ENCODE measurements around the gene LSM14B.

The LSM14B gene

DNA sequence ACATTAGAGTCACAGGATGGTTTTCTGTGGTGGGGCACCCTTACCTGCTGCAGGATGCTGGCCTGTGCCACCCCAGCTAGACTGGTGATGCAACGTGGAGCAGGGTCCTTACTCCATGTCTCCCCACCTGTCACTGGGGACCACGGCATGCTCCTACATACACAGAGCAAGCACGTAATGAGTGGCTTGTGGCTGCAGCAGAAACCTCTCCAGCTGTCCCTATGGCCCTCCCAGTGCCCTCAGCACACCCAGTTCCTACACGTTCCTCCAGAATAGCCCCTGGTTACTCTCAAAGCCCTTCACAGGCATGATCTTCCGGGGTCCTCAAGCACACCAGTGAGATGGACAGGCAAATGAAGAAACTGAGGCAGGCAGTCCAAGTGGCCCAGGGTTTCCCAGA, 3.2 kb upstream of the LSM14B start:
- H3K4me2 ChIP-seq (ENCODE audit: low read length) = no peak overlapping the region
- H3K4me1 ChIP-seq = peaks cover 6% of the 10 kb centered on the region
- no peaks in the 10 kb centered on the region for H3K27me3 ChIP-seq (ENCODE audit: control insufficient read depth, insufficient read depth, low read length)
- H3K9ac ChIP-seq = no peak overlapping the region
- H2AFZ ChIP-seq = no peak overlapping the region
- no peak overlapping the region for H3K4me3 ChIP-seq (ENCODE audit: low read depth, low read length)
- H3K9me3 ChIP-seq (ENCODE audit: control insufficient read depth, low read length) = no peaks in the 10 kb centered on the region
- H3K79me2 ChIP-seq = peaks cover 4% of the 10 kb centered on the region
- H3K36me3 ChIP-seq (ENCODE audit: control insufficient read depth, insufficient read depth, low read length) = no peaks in the 10 kb centered on the region
- TF ChIP-seq, protein P1, sequence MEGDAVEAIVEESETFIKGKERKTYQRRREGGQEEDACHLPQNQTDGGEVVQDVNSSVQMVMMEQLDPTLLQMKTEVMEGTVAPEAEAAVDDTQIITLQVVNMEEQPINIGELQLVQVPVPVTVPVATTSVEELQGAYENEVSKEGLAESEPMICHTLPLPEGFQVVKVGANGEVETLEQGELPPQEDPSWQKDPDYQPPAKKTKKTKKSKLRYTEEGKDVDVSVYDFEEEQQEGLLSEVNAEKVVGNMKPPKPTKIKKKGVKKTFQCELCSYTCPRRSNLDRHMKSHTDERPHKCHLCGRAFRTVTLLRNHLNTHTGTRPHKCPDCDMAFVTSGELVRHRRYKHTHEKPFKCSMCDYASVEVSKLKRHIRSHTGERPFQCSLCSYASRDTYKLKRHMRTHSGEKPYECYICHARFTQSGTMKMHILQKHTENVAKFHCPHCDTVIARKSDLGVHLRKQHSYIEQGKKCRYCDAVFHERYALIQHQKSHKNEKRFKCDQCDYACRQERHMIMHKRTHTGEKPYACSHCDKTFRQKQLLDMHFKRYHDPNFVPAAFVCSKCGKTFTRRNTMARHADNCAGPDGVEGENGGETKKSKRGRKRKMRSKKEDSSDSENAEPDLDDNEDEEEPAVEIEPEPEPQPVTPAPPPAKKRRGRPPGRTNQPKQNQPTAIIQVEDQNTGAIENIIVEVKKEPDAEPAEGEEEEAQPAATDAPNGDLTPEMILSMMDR (IDR thresholded peaks at IDR 0.05) = no peak
- H3K27ac ChIP-seq = no peak overlapping the region

DNA sequence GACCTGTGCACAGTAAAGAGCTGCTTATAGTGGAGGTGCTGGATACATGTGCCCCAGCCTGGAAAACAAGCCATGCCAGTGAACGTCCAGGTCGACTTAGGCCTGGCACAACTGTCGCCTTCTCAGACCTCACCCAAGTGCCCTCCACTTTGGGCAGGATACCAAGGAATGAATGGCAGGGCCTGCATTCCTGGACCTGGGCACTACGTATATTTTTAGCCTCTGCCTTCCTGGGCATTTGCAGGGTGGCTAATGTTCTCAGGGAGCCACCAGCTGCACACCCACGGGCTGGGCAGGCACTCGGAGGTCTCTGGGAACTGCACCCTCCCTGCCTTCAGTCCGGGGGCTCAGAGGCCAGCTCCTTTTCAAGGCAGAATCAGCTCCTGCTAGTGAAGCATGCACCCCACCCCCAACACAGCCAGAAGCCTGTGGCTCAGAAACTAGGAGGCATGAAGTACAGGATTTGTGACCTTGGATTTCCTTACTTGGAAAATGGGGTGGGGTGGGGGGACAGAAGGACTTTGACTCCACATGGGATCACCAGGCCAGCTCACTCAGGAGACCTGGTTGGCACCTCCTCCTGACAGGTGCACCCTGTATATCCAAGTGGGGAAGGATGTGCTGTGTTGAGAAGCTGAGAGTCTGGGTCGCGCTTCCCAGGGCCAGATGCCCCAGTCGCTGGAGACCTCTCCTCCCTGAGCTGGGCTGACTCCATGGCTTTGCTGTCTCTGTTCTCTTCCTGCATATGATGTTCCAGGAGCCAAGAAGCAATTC, 2.5 kb upstream of the LSM14B start:
- peaks cover 6% of the 10 kb centered on the region for H3K4me1 ChIP-seq
- peaks cover 9% of the 10 kb centered on the region for H3K79me2 ChIP-seq
- no peaks in the 10 kb centered on the region for H3K9me3 ChIP-seq (ENCODE audit: control insufficient read depth, low read length)
- TF ChIP-seq, protein P1 (IDR thresholded peaks at IDR 0.05) = no peak
- H2AFZ ChIP-seq = no peak overlapping the region
- no peak overlapping the region for H3K4me3 ChIP-seq (ENCODE audit: low read depth, low read length)
- no peak overlapping the region for H3K9ac ChIP-seq
- no peak overlapping the region for H3K4me2 ChIP-seq (ENCODE audit: low read length)
- no peaks in the 10 kb centered on the region for H3K27me3 ChIP-seq (ENCODE audit: control insufficient read depth, insufficient read depth, low read length)
- no peak overlapping the region for H3K27ac ChIP-seq
- H3K36me3 ChIP-seq (ENCODE audit: control insufficient read depth, insufficient read depth, low read length) = no peaks in the 10 kb centered on the region

DNA sequence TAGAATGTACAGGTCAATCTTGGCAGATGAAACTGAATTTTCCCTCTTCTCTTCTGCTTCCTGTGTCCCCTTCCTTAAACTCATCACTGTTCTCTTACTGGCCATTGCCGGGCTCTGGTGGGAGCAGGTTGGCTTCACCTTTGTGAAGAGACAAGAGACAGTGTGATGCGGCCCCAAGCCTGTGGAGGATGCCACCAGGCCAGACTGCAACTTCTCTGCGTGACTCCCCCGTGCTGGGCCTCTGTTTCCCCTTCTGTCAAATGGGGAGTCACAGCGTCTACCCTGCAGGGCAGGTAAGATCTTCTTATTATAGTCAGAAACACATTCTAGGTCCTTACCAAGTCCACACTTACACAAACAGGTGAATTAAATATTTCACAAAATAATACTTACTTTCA, 1.9 kb upstream of the LSM14B start:
- Histone ChIP-seq H3K27me3 (ENCODE audit: control insufficient read depth, insufficient read depth, low read length) (no peaks in the 10 kb centered on the region), H3K9ac (no peak overlapping the region), H3K4me1 (peaks cover 6% of the 10 kb centered on the region), H3K9me3 (ENCODE audit: control insufficient read depth, low read length) (no peaks in the 10 kb centered on the region), H3K4me2 (ENCODE audit: low read length) (no peak overlapping the region), H3K36me3 (ENCODE audit: control insufficient read depth, insufficient read depth, low read length) (no peaks in the 10 kb centered on the region), H3K4me3 (ENCODE audit: low read depth, low read length) (no peak overlapping the region), H2AFZ (no peak overlapping the region), H3K79me2 (peaks cover 12% of the 10 kb centered on the region), H3K27ac (no peak overlapping the region)
- TF ChIP-seq, protein P1 (IDR thresholded peaks at IDR 0.05) = no peak

DNA sequence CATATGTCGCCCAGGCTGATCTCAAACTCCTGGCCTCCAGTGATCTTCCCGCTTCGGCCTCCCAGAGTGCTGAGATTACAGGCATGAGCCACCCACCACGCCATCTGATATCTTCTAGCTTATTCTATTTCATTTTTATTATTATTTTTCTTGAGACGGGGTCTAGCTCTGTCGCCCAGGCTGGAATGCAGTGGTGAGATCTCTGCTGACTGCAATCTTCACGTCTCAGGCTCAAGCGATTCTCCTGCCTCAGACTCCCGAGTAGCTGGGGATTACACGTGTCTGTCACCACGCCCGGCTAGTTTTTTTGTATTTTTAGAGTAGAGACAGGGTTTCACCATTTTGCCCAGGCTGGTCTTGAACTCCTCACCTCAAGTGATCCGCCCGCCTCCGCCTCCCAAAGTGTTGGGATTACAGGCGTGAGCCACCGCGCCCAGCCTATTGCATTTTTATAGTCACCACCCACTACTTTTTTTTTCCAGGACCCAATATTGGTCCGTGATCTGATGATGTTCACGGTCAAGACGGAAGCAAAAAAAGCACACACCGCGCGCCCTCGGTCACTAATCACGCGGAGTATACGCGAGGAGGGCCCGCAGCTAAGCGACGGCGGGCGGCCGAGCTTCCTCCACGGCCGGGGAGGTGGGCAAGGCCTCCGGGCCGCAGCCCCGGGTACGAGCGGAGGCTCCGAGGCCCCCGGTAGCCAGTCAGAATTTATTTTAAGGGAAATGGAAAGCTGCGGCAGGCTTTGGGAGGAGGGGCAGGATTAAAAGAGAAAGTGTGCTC, 1.1 kb upstream of the LSM14B start:
- Histone ChIP-seq H3K27ac (peak overlapping the region; percentile 97), H3K36me3 (ENCODE audit: control insufficient read depth, insufficient read depth, low read length) (no peaks in the 10 kb centered on the region), H2AFZ (peak overlapping the region; percentile 99), H3K4me3 (ENCODE audit: low read depth, low read length) (peak overlapping the region; percentile 86), H3K79me2 (peaks cover 17% of the 10 kb centered on the region), H3K27me3 (ENCODE audit: control insufficient read depth, insufficient read depth, low read length) (no peaks in the 10 kb centered on the region), H3K9ac (peak overlapping the region; percentile 43), H3K4me1 (peaks cover 6% of the 10 kb centered on the region), H3K4me2 (ENCODE audit: low read length) (peak overlapping the region; percentile 98), H3K9me3 (ENCODE audit: control insufficient read depth, low read length) (no peaks in the 10 kb centered on the region)
- TF ChIP-seq, protein P1 (IDR thresholded peaks at IDR 0.05) = no peak
